Stimulated activated CD8-positive, alpha-beta memory T cell treated with anti-CD3 and anti-CD28 coated beads, Interleukin-7, amount 100 ng/mL, for 48 hours (primary cell): ENCODE data around the gene FOXO3.

ENCODE experiments used
- DNase-seq, 2 donors: peaks; one replicate each; pipeline ENCODE4 v3.0.0-alpha.2; 2020; ENCODE audit warnings: low read depth in 1 of 2; ENCODE audit errors: extremely low read depth in 1 of 2

FOXO3 gene

DNA sequence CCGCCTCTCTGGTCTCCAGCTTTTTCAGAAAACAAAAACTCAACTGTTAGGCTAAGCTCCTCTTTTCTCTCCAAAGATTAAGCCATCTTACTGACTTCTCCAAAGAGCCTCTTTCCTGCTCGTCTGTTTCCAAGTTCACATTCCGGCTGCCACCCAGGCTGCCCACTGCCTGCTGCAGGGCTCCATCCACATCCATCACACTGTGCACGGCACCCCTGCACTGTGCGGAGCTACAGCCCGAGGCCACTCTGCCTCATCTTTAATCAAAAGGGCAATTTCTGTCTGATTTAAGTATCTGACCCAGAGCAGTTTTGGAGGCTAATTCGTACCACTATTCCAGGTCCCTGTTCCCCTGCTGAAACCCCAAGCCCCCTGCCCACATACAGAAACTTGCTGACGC is 145.9 kb downstream of the FOXO3 start:
- no peak for DNase-seq

DNA sequence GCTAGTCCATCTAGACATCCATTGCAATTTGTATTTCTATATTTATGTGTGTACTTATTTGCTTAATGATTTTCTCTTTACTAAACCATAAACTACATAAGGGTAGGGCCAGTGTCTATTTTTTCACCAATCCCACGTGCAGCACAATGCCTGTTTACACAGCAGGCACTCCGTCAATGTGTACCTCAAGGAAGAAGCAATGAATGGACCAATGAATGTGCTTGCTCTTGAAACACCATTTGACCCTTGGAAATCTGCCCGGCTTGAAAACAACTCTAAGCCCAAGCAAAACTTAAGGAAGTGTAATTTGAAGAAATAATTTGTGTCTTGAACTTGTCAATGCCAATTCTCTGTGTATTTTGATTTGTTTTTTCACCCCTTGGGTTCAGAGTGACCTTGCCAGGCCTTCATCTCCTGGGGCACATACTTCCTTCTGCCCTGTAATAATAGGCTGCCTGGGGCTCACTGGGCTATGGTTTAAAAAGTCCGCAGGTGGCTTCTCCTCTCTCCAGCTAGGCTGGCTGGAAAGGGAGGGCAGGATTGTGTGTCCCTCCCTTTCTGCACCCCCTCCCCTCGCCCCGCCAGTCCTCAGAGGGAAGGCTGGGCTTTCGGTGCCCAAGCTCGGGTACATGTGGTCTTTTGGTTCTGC is 146.7 kb downstream of the FOXO3 start:
- DNase-seq, result no peak

DNA sequence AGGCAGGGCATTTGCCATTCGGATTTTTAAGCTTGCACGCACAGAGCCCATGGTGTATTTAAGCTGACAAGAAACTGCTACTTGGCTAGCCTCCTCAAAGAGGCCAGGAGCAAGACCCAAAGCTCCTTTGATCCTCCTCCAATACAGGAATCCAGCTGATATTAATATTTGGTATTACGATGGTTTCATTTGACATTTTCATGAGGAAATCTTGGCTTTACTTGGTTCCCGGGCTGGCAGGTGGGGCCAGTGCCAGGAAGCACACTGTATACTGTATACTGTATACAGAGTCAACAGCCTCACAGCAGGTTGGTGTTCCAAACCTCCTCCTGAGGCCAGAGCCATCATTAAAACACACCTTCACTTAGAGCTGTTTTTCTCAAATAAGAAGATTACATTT is 149.3 kb downstream of the FOXO3 start:
- no peak for DNase-seq

DNA sequence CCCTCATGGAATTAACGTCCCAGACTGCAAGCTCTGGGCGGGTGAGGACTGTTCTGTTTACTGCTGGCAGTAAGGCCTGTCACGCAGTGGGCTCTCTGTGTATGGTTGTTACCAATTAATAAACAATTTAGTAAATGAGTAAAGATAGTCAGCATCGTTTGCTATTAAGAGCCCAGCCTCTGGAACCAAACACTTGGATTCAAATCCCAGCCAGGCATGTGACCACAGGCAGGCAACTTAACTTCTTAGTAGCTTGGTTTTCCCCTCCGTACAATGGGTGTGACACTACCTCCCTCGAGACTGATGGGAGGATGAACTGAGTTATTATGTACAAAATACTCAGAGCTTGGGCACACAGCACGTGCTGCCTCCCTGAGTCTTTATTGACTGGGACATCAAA is 149.8 kb downstream of the FOXO3 start:
- DNase-seq, result no peak

DNA sequence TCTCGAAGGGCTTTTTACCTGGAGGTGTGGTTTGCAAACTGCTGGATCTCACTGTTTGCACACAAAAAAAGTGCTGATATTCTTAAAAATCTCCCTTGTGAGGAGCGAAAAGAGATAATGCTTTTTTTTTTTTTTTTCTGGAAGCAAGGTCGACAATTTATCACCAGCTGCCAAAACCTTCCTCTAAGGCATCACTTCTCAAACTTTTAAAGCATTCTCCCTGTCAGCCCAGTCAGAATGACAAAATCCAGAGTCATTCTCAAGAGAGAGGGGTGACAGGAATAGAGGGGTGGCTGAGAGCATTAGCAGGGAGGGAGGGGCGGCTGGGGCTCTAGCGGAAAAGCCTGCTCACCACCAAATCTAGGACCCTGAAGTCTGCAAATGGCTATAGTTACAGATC is 150.4 kb downstream of the FOXO3 start:
- DNase-seq, result no peak

DNA sequence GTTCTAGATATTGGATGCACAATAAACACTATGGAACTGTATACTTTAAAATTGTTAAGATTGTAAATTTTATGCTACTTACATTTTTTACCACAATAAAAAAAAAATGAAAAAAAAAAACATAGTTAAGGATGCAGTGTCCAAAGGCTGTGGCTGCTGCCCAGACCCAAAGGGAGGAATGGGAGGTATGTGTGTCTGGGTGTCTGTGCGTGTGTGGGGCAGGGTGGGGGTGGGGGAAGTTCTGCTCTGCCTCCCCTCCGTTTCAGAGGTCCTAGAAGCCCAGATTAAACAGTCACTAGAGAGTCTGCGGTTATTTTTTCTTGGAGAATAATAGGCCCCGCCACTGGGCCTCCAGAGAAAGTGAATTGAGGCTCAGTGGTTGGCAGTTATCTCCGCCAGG is 151.1 kb downstream of the FOXO3 start:
- DNase-seq, result no peak

DNA sequence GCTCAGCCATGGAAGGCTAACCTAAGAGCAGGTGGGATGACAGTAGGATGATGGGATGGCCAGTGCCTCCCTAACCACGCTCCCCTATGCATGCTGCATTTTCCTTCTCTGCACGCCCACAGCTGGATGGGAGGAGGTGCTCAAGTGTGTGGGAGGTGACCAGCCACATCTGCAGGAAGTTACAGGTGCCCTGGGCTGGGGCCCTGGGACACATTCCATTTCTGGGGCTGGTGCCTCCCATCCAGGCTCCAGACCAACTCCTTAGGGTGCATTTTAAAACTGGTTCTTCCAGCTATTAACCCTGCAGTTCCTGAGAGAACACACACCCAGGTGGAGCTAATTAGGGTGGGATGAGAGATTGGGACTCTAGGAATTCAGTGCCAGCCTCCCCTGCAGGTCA is 152.2 kb downstream of the FOXO3 start:
- DNase-seq, result no peak

DNA sequence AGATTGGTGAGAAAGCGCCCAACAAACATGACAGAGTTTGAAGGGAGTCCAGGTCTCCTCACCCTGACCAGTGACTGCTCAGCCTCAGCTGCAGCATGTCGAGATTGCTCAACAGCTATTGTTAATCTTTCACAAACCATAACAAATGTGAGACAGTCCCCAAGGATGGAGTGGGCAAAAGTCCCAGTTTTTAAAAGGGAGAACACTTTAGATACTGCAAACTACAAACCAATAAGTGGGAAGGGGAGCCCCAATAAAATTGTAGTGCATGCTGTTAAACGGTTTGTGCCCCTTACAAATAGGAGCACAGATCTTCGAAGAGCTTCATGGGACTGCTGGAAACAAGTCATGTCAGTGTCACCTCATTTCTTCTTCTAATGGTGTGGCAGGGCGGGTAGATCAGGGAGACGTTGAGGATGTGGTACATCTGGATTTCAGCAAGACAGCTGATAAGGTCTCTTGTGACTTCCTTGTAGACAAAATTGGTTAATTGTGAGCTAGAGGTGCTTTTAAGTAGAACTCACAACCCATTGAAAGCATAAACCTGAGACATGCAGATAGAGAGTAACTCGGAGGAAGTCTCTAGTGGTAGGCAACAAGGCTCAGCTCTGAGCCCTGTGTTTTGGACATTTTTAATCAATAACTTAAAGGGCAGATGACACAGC is 153.5 kb downstream of the FOXO3 start:
- DNase-seq, result no peak

DNA sequence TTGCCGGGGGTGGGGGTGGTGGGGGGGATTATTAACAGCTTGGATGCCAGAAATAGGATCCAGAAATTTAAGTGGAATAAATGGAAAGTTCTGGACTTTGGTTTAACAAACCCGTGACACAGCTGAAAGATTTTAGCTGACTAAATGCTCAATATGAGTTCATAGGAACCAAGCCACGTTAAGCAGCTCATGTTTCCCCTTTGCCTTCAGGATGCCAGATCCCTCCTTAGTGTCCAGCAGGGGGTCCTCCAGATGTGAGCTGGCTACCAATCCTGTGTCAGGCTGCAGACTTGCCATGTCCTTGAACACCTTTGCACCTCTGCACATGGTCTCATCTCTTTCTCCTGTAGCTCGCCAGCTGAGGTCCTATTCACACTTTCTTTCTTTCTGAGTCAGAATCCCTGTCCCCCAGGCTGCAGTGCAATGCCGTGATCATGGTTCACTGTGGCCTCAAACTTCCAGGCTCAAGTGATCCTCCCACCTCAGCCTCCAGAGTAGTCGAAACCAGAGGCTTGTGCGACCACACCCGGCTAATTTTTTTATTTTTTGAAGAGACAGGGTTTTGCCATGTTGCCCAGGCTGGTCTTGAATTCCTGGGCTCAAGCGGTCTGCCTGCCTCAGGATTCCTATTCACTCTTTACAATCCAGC is 154.2 kb downstream of the FOXO3 start:
- DNase-seq, result no peak

DNA sequence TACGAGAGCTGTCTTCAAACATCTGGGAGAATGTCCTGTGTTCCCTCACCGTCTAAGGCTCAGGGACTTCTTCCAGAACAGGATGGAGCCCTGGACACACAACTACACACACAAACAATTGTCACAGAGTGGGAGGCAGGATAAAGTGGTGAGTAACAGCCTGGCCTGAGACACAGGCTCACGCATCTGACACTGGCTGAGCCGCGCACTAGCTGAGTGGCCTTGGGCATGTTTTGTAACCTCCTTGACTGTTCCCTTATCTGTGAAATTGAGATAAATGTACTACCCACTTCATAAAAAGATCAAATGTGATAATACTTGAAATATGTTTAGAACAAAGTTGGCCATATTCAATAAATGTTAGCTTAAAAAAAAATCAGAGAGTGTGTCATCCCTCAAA is 155.1 kb downstream of the FOXO3 start:
- DNase-seq, result no peak

DNA sequence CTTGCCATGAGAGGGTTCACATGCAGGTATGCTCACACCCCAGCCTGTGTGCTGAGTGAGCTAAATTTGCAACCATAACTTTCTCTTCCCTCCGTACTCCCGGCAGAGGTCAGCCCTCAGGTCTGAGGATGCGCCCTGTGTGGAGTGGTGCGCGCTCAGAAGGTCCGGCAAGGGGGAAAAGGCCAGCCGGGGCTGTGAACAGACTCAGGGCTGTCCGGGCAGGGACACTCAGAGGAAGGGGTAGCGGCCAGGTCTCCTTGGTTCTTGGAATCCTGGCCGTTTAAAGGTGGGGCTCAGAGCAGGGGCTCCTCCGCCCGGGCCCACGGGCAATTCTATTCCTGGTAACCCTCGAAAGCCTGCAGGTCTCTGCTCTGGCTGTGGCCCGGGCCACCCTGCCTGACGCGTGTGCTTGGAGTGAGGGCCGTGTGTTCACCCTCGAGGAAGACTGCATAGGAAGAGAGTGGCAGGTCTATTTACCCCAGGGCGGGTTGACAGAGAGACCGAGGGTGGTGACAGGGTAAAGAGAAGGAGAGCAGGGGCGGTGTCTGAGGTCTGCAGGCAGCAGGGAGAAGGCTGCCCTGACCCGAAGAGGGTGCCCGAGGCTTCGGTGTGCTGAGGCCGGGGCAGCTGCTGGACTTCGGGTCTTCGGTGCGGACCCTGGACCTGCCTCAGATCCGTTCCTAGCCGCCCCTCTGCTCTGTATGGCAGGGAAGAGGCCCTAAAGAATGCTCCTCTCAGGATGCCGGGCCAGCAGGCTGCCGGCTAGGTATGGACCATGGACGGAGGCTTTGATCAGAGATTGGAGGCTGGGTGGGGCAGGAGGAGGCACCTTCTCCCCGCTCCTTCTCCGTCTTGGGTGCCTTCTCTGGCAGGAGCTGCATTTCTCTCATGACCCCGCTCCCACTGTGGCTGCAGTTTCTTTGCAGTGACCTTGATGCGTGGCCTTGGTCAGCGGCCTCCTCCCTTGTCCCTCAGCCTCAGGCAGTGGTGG is 156.4 kb downstream of the FOXO3 start:
- DNase-seq, result no peak

DNA sequence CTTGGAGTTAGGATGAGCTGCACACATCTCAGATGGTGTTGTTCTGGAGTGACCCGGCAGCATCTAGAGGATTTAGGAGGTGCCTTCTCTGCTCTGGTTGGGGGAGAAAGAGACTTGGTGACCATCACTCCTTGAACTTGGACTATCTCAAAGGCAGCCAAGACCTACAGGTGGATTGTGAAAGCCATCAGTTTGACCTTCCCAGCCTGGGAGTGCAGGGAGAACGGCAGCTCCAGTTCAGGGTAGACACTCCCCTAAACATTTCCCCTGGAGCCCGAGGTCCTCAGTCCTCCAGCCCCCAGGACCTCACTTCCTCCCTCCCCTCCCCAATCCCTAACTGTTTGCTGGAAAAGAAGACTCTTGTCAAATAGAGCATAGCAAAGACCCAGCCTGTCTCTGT is 158.8 kb downstream of the FOXO3 start:
- no peak for DNase-seq

DNA sequence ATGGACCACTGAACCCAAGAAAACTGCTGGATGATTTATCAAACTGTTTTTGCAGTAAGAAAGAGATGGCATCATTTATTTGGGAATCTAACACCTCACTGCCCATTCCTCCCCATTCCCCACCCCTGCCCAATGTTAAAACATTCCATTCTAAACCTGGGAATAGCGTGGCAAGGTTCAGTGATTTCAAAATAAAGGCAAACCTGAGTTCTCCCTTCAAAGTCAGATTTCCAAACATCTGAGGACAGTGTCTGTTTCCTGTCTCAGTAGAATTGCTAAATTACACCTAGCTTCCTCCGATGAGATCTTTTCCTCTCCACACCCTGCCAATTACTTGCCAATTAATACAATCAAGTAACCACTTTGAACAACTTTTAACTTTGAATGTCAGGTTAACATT is 160.1 kb downstream of the FOXO3 start:
- DNase-seq, result no peak

DNA sequence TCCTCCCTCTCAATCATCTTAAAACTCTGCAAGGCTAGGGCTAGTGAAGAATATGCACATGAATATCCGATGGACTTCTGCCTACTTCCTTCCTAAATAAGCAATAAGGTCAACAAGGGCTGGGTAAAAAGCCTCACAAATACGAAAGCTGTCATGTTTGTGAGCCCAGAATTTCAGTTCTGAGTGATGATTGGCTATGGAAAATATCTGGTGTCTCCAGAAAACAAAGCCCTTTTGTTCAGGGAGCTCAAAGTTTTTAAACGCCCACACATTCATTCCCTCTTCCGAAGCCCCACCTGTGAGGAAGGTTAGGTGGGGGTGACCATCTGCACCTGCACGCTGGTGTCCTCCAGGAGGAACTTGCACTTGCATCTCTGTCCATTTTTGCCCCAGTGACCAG is 160.6 kb downstream of the FOXO3 start:
- no peak for DNase-seq

DNA sequence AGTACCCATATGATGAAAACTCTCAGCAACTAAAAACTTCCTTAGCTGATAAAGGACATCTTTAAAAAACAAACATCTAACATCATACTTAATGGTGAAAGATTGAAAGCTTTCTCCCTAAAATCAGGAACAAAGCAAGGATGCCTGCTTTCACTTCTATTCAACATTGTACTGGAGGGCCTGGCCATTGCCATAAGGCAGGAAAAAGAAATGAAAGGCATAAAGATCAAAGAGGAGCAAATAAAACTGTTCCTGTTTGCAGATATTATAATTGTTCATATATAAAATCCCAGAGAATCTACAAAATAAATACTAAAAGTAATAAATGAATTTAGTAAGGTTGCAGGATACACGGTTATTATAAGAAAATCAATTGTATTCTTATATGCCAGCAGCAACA is 162.9 kb downstream of the FOXO3 start:
- DNase-seq, result no peak

DNA sequence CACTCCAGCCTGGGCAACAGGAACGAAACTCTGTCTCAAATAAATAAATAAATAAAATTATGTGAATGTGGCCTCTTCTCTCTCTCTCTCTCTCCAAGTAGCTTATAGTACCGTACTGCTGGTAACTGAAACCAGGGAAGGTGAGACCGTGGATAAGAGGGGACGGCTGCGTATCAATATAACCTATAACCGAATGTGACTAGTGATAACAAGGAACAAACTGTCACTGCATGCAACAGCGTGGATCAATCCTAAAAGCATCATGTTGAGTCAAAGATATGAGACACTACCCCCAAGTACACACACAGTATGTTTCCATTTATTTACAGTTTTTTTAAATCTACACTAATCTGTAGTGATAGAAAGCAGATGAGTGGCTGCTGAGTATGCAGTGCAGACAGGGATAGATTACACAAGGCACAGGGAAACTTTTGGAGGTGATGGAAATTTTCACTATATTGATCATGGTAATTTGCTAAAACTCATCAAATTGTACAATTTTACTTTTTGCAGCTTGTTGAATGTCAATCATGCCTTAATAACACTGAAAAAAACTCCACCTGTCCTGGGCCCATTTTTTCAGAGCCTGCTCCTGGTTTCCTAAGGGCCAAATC is 166.1 kb downstream of the FOXO3 start:
- DNase-seq, result no peak

DNA sequence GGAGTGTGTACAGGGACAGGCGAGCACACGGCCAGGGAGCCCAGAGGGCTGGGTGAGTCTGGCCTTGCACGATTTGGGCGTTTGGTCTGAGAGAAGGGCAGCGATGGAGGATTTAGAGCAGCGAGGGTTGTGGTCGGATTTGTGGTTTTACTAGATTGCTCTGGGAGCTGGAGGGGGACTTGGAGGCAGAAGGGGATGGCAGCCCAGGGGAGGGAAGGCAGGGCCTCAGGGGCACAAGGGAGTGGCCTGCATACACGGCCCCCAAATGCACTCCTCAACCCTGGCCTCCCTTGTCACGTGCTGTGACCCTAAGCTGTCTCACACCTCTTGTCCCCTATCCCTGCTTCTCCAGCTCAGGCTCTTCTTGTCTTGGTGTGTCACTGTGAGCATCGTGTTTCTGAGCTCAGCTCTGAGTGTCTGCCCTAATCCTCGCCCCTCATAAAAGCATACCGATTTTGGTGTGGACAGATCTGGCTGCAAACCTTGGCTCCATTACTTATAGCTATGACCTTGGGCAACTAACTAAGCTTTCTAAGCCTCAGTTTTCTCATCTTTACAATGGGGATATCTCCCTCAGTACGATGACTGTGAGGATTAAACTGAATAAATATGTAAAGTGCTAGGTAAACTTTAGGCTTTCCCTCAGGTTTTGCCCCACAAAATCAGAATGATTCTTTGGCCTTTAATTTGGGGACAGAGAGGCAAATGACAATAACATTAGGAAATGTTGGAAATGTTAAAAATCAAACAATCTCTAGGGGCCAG is 167.4 kb downstream of the FOXO3 start:
- no peak for DNase-seq

DNA sequence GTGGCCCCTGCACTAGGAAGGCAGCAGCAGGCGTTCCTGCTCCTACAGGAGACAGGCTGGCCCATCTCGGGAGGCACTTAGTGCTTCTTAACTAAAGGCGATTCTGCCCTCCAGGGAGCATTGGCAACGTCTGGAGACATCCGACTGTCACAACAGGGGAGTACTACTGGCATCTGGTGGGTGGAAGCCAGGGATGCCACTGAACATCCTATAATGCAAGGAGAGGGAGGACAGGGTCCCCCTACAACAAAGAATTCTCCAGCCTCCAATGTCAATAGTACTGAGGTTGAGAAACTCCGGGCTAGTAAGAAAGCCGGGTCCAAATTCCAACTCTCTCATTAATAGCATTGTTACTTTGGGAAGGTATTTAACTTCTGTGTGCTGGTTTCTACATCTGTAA is 168.1 kb downstream of the FOXO3 start:
- no peak for DNase-seq

DNA sequence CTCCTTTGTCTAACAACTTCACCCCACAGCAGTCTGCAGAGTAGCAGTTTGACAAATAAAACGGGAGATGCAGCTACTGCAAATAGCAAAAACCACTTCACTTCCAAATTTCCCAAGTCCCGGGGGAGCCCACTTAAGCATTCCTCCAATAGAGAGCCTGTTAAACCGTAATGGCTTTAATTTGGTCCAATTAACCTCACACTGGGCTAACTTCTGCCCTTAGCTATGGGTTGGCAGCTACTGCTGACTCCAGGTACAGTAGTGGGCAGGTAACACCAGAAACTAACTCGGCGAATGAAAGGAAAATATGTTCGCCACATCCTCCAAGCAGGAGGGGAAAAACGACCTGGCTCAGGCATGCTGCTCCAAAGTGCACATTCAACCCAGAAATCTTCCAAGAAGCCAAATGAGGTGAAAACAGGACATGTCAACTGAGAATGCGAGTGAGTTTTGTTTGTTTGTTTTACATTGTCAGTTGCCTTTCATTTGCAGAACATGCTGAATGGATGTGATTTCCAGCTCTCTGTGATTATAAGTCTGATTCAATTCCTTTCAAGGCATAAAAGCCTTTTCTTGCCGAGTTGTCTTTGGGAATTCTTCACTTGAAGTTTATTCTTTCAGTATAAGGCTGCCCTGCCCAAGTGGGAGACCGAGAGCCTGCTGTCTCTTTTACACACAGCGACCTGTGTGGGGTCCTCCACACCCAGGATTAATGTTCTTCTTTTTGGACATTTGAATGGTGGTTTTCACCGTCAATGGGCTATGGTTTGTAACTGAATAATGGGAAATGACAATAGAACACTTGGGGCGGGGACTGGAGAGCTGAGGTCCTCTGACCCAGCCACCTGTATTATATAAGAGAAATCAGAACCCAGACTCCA is 170.2 kb downstream of the FOXO3 start:
- DNase-seq, result no peak
